ENCODE measurements around the gene DLG5.

DLG5 gene

GRCh38 chr10:77844713-77845445, 81.7 kb downstream of the DLG5 start:
- no peak for DNase-seq (ENCODE audit: low read depth in 1 of 2, low spot score in 1 of 2)

DNA sequence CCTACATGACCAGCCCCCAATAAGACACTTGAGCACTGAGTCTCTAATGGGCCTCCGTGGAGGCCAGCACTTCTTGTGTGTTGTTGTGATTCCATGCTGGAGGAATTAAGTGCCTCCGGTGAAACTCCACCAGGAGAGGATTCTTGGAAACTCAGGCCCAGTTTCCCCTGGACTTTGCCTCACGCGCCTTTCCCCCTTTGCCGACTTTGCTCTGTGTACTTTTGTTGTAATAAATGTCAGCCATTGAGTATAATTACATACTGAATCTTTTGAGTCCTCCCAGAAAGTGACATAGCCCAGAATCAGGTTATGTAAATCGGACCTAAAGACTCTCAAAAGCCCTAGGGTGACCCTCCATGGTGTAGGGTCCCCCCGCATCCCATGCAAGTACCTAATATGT, 82.4 kb downstream of the DLG5 start:
- no peak for DNase-seq (ENCODE audit: low read depth in 1 of 2, low spot score in 1 of 2)

GRCh38 chr10:77843264-77843663, 83.3 kb downstream of the DLG5 start:
- DNase-seq (ENCODE audit: low read depth in 1 of 2, low spot score in 1 of 2), result no peak

- DNase-seq (ENCODE audit: low read depth in 1 of 2, low spot score in 1 of 2), result no peak
Observed at GRCh38 chr10:77842652-77843212, 83.8 kb downstream of the DLG5 start.

DNA sequence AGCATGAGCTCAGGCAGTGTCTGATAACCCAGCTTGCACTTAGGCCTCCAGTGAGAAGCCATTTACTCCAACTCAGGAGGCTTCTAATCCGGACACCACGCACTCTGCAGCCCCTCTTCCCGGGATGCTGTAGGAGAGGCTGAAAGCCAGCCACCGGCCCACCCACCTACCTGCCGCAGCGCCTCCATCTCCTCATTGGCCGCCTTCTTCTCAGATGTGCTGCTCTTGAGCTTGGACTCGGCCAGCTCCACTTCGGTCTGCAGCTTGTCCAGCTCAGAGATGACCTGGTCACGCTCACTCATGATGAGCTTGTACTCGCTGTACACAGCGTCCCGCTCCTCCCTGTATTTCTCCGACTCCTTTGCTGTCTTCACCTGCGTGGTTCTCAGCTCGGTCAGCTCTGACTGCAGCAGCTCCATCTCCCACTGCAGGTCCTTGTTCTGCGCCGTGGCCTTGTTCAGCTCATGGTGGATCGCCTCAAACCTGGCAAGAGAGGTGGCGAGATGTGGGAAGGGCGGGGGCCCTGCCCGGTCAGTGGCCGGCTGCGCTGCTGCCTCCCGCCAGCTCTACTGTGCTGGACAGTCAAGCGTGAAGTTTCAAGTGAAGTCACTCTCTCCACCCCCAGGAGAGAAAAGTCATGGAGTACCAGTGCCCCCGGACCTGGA, 84.7 kb downstream of the DLG5 start:
- no peak for DNase-seq (ENCODE audit: low read depth in 1 of 2, low spot score in 1 of 2)

GRCh38 chr10:77840636-77841035, 85.9 kb downstream of the DLG5 start:
- no peak for DNase-seq (ENCODE audit: low read depth in 1 of 2, low spot score in 1 of 2)

GRCh38 chr10:77837925-77838595, 88.5 kb downstream of the DLG5 start:
- DNase-seq (ENCODE audit: low read depth in 1 of 2, low spot score in 1 of 2), result no peak

DNA sequence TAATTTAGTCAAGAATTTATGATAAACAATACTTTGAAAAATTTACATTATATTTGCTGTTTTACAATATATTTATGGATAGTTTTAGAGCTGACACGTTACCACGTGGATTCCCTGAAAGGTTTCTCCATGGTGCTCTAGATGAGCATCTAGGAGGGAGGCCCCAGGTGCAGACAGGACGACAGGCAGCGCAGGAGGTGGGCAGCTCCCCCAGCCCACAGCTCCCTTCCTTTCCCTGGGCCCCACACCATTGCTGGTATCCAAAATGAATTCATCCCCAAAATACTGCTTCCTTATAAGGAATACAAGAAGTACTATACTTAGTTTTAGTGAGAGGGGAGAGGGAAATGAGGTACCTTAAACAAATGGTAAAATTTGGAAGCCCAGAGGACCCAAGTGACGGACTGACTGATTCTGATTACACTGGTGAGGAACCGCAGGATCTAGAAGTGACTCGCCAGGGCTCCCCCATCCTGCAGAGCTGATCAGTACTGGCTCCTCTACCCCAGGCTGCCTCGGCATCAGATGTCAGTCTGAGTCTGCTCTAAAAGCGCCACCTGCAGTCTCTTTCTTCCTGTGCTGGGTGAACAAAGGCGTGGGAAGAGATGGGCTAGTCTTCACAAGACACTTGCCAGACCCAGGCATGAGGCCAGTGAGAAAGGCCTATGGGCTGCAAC, 89.2 kb downstream of the DLG5 start:
- DNase-seq (ENCODE audit: low read depth in 1 of 2, low spot score in 1 of 2), result peak; percentile 21 to 45

DNA sequence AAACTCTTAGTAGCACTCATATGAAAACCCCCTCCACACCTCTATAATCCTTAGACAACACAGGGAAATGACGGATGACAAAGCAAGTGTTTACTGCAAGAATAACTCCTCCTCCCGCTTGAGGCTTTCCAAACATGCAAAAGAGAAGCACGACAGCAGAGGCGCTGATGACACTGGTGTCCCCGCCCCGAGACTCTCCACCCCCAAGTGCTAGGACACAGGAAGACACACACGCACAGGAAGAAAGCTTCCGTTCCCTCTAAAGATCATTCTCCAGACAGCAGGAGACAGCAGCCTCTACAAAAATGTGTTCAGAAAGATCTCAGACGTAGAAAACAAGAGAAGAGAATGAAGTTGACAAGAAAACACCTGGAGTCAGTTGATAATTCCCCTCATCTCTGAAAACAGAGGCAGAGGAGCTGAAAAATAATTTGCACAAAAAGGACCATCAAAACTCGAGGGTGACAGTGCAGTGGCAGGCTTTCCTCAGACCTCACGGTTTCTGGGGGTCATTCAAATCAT, 90.2 kb downstream of the DLG5 start:
- peak; percentile 26 to 42 for DNase-seq (ENCODE audit: low read depth in 1 of 2, low spot score in 1 of 2)

GRCh38 chr10:77835669-77836086, 90.9 kb downstream of the DLG5 start:
- DNase-seq (ENCODE audit: low read depth in 1 of 2, low spot score in 1 of 2), result no peak

DNA sequence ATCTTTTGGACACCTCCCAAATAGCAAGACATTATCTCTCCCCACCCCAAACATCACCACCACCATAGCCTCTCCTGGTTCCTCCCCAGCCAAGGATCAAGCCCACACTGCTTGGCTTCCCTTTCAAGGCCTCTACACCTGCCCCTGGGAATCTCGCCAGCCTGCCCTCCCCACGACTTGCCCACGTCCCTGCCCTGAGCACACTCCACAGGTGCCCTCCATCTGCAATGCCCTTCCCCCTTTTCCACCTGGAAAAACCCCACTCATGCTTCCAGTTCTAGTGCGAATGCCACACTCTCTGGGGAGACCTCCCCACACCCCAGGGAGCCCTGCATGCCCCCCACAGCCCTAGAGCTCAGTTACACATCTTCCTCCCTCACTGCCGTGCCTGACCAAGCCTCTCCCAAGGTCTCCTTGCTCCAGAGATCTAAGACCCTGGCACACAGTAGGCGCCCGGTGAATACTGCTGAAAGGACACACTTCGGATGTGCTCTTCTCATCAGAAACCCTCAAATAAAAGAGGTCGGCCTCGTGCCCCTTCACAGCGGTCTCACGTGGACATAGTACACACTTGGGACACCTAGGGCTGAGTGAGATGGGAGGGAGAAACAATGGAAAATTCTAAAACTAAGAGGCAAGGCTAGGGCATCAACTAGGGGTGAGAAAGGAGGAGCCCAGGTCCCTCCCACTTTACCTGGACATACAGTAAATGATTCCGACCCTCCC, 91.4 kb downstream of the DLG5 start:
- no peak for DNase-seq (ENCODE audit: low read depth in 1 of 2, low spot score in 1 of 2)

DNA sequence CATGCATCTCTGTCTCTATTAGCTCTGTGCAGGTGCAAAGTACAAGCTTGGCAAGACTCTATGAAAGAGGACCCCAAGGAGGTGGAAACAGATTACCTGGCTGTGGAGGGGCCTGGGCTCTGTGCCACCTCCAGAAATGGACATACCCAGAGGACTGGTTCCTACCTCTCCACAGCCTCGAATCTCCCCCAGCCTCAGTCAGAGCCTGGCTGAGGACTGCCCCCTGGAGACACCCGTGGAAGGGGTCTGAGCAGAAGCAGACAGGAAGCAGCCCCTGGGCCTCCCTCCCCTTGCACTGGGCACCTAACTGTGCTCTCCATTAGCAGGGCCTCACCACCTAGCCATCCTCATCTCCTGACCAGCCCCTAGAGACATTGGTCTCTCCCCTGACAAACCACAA, 92.0 kb downstream of the DLG5 start:
- DNase-seq (ENCODE audit: low read depth in 1 of 2, low spot score in 1 of 2), result no peak

GRCh38 chr10:77833792-77834191, 92.8 kb downstream of the DLG5 start:
- DNase-seq (ENCODE audit: low read depth in 1 of 2, low spot score in 1 of 2), result no peak

GRCh38 chr10:77833225-77833624, 93.3 kb downstream of the DLG5 start:
- DNase-seq (ENCODE audit: low read depth in 1 of 2, low spot score in 1 of 2), result no peak

GRCh38 chr10:77832238-77832637, 94.3 kb downstream of the DLG5 start:
- DNase-seq (ENCODE audit: low read depth in 1 of 2, low spot score in 1 of 2), result no peak

DNA sequence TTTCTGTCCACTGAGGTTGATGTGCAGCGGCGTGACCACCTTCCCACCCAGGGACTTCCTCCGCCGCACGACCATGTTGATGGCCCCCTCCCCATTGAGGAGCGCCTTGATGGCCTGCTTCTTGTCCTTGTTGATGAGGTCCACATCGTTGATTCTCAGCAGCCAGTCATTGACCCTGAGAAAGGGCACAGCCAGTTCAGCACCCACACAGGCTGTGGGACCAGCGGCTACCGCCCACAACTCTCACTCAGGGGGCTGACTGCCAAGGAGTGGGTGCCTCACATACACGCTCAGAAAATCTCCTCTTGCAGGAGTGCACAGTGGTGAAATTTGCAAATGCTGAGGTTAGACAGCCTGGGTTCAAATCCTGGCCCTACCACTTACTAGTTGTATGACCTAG, 97.2 kb downstream of the DLG5 start:
- DNase-seq (ENCODE audit: low read depth in 1 of 2, low spot score in 1 of 2), result no peak

DNA sequence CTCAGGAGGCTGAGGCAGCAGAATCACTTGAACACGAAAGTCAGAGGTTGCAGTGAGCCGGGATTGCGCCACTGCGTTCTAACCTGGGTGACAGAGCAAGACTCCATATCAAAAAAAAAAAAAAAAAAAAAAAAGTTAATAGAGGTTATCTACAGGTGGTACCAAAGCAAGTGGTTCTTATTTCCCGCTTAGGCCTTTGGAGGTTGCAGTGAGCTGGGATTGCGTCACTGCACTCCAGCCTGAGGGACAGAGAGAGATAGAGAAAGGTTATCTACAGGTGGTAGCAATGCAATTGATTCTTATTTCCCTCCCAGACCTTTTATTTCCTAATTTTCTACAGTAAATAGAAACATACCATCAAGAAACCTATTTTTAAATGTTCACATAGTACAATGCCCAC, 98.2 kb downstream of the DLG5 start:
- DNase-seq (ENCODE audit: low read depth in 1 of 2, low spot score in 1 of 2), result no peak

DNA sequence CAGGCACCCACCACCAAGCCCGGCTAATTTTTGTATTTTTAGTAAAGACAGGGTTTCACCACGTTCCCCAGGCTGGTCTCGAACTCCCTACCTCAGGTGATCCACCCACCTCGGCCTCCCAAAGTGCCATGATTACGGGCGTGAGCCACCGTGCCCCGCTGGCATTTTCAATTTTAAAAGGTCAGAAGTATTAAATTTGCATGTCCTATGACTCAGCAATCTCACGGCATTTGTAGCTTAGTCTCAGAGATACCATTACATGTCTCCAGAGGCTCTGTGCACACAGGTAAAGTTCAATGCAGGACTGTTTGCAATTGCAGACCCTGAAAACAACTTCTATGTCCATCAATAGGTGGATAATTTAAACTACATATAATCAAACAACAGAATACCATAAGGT, 99.2 kb downstream of the DLG5 start:
- no peak for DNase-seq (ENCODE audit: low read depth in 1 of 2, low spot score in 1 of 2)

DNA sequence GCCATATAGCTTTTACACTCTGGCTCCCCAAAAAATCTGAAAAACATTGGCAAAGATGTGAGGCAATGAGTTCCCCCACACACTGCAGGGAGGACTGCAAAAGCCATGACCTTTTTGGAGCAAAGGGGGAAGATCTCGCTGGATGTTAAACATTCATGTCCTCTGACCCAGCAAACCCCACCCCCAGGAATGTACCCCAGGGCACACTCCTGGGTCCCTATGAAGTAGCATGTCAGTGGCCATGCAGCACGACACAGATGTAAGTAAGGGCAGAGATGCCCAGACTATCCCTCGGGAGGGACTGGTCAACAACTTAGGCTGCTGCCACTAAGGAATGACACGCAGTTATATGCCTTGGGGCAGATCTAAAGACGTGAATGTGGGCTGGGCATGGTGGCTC, 100.6 kb downstream of the DLG5 start:
- no peak for DNase-seq (ENCODE audit: low read depth in 1 of 2, low spot score in 1 of 2)

DNA sequence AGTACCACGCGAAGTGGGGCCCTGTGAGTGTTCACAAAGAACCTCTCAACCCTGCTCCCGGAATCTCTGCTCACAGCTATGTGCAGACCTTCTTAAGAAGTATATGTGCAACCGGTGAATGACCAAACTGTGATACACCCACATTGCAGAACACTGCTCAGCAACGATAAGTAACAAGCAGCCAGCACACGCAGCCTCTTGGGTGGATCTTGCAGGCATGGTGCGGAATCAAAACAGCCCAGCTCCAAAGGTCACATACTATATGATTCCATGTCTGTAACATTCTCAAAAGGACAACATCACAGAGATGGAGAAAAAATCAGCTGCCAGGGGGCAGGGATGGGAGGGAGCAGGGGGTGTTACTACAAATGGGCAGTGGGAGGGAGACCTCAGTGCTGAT, 101.6 kb downstream of the DLG5 start:
- DNase-seq (ENCODE audit: low read depth in 1 of 2, low spot score in 1 of 2), result no peak
